Activated CD4-positive, alpha-beta T cell treated with anti-CD3 and anti-CD28 coated beads for 24 hours (primary cell): Measurements from ENCODE around the gene DSN1.
A peak's percentile ranks its signal among the peaks of the same experiment; 100 is the strongest.

Source experiments
- DNase-seq, 2 donors: peaks; one replicate each; pipeline ENCODE4 v3.0.0-alpha.2; 2020; ENCODE audit warnings: low read depth in 2 of 2

DSN1 gene

DNA sequence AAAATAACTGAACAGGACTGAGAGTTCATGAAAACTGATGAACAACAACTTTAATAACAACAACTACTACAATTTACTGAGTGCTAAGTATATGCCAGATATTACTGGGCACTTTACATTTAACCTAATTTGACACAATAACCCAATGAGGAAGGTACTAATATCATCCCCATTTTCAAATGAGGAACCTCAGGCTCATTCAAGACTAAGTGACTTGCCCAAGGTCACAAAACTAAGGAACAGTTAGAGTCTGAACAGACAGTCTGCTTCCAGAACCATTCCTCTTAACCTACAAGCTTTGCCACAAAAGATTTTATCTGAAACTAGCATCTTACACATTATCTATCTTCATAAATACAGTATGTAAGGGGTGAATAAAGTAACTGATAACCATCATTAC lies 17.1 kb downstream of the DSN1 start:
- DNase-seq: no peak

DNA sequence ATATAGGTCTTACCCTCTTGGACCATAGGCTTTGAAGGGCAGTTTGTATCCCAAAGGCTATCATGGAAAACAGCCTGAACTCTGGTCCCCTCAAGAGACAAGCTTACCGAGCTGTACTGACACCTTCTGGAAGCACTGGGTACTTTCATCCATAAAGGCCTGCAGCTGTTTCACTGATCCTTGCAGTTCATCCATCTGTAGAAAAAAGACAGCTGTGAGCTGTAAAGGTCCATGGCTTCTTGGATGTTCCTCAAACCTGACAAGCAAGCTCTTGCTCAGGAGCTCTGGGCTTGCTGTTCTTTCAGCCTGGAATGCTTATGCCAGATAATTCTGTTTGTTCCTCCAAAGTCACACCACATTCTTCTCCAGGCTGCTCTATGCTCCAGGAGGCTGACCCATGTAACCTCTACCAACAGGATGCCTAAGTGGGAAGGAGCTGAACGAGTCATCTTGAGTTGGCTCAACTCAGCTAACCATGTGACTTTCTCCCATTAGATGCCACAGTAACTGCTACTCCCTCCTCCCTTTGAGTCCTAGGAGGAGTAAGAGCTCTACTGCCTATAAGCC lies 18.8 kb downstream of the DSN1 start:
- peak in 1 of 2 donors; percentile 35 for DNase-seq

DNA sequence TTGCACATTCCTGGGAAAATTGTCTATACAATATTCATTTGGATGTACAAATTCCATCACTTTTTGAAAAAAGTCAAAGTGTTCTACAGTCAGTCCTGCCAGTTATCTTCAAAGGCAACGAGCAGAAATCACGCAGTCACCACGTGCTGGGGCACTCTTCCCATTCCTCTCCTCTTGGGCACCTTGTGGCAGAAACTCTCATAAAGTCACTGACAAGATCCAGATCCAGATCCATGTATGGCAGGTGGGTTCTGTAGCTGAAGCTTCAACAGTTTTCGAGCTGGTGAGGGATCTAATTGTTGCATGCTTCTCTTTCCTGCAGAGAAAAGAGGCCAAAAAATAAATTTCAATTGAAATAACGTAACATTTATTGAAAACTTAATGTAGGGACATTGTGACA lies 21.0 kb downstream of the DSN1 start:
- DNase-seq: no peak

DNA sequence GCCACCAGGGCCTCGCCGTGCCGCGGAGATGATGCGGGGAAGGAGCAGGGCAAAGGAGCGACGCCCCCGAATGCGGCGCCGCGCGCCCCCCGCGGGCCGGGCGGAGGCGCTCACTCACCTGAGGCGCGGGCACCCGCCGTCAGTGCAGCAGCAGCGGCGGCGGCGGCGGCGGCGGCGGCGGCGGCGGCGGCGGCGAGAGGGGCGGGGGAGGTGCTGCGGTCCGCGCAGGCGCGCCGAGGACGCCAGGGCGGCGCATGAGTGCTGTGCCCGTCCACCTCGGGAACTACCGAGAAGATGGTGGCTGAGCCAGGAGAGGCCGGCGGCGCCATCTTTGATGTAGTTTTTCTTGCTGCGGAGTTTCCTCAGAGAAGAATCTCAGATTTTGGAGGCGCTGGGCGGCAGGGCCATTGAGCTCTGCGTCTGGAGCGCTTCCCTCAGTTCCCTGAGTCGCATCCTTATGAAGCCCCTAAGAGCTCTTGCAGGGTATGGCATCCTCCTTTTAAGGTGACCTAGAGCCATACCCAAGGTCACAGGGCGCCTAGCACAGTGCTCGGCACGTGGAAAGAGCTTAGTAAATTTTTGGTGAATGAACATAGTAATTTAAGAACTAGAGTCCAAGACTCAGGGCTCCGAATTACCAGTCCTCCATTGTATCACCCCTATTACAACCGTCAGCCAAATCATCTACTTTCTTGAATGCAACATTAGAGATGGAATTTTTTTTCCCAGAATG lies 27.5 kb downstream of the DSN1 start, which contains the start of gene NDRG3:
TSS of gene NDRG3 (minus strand) at position 164 of the 733 bp plus-strand sequence. CDS start 24,355 bp downstream, outside the sequence.
- DNase-seq: peak; percentile 84 to 85

DNA sequence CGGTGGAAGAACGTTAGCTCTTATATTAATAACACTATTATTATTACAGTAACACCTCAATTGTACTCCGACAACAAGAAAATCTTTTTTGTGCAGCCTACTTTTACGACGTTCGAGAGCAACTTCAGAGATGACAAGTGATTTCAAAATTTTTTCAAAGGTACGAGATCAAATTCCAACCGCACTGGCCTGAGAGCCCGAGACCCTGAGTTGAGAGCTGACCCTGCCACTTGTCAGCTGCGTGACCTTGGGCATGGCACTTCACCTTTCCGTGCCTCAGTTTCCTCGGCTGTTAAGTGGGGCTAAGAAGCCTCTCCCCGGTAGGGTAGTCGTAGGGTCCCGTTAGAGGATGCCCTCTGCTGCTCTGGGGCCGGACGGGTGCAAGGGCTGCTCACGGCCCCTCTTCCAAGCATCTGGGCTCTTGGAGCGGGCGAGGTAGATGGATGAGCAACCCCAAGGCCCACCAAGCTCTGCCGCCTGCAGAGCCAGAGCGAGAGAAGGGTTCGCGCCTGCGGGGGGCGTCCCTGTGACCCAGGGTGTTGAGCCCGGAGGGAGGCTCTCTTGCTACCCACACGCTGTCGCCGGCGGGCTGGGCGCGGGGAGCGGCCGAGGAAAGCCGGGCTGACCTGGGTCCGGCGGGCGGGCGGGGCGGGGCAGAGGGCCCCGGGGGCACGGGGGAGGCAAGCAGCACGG lies 28.2 kb downstream of the DSN1 start:
- DNase-seq: peak in 1 of 2 donors; percentile 22

DNA sequence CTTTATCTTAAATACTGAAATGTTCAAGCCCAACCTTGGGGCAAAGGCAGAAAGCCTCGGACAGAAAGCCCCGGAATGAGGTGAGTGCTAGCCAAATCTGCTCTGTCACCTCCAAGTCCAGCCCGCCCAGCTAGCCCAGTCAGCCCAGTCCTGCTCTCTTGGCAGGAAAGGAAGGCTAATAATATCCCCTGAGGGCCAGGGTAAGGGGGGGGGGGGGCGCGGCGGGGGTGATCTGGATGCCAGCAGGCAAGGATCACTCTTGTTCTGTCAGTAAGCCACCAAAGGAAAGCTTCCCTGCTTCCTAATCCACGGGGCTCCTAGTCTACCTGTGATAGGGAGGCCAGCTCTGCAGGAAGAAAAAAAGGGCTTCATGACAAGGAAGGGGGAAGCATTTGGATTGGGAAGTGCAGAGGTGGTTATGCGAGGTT lies 28.8 kb downstream of the DSN1 start:
- no peak for DNase-seq

DNA sequence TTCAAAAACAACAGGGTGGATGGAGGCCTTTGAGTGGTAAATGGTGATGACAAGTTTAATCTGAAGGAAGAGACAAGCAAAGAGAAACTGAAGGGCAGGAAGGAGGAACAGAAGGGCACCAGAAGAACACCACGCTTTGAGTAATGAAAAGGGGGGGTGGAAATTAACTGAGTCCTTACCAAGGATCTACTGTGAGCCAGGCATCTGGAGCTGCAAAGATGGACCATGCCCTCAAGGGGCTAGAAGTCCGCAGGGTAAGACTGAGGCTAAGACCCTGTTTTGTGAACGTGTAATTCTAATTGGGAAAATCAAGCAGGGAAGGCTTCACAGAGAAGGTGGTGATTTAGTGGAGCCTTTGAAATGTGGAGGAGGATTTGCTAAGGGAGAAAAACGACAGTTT lies 29.3 kb downstream of the DSN1 start:
- no peak for DNase-seq

DNA sequence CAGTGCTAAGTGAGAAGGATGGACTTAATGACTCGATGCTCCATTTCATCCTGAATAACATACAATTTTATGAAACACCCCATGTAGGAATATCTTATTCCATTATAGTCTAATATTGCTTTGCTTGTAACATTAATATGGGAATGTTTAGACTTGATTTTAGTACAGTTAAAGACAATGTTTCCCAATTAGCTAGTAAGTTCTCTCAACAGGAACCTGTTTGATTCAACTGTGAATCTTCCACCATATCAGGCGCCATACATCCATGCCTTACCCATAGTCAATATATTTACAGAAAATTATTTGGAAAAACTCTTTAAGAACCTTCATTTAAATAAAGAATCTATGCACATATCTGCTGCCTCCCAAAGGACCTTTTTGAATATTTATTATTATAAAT lies 31.0 kb downstream of the DSN1 start:
- DNase-seq: no peak

DNA sequence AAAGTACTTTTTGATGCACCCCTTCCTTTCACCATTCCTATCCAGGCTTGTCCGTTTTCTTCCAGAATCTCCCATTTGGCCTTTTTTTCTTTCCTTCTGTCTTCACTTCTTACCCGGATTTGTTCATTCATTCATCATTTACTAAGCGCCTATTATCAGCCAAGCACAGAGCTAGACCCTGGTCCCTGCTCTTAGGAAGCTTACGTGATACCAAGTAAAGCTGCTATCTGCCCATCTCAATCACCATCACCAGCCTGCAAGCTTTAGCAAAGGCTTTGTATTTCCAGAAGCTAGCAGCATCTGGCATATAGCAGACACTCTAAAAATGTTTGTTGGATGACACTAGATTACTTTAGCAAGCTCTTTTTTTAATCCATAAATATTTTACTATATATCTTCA lies 32.5 kb downstream of the DSN1 start:
- DNase-seq: no peak

DNA sequence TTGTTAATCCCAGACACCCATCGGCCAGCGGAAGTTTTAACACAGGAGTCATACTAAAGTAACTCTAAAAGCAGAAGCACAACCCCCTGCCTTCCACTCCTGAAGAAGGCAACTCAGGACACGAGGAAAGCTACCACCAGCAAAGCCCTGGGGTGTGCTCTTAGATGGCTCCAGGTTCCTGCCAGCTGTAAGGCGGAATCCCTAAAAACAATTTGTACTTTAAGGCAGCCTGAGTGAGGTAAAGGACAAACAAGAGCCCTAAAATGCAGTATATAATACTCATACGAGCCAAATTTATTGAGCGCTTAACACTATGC lies 36.4 kb downstream of the DSN1 start:
- no peak for DNase-seq

DNA sequence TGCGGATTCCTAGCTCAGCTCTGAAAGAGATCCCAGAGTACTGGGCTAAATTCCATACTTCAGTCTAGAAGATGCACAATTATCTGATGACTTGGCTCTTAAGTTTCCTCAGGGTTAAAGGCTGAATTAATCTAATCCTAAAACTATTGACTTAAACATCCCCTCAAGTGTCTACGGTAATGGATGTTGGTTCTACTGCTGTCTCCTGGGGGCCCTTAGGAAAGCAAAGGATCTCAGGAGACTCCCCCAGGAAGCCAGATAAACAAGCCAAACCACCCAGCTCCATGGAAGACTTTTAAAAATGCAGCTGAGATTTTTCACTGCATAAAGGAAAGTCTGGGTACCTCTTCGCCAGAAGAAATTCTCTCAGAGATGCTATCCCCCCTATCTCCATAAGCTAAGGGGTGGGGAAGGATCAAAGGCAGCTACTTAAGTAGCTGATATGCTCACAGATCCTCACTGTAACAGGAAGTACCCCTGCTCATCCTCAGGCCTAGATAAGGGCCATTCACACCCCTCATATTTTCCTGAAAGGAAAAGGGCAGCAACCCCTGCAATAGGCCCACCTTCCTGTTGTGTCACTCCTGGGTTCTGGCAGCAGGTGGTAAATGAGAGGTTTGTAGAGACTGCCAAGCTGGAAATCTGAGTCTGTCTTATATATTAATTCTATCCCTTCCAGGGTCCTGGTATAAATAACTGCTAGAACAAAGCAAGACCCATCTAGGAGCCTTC lies 36.9 kb downstream of the DSN1 start:
- no peak for DNase-seq

DNA sequence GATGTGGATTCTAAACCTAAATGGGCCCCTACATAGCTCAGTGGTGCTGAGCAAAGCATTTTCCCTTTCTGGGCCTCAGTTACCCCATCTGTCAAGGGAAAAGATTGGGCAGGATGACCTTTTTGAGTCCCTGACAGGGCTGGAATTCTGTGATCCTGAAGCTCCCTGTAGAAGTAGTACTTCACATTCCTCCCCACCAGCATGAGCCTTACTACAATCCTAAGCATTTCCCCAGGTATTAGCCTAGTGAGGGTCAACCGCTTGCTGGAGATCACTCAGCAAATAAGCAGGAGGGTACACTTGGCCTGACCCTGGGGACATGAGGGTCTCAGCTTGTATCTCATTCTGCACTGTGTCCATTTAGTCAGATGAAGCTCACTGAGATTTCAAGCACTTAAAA lies 41.1 kb downstream of the DSN1 start:
- no peak for DNase-seq

DNA sequence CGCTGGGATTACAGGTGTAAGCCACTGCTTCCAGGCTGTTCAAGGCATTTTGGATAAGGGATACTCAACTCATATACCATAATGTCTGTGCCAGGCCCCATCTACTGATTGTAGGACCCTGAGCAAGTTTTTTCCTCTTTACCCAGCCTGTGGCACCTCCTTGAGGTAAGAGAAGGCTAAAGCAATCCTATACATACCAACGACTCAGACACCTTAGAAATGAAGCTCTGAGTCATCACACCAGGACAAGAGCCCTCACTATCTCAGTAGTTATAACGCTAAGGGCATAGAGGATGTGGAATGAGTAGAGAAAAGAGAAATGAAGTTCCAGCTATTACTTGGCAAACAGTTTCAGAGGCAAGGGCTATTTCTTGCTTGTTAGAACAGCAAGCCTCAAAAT lies 44.6 kb downstream of the DSN1 start:
- DNase-seq: no peak

DNA sequence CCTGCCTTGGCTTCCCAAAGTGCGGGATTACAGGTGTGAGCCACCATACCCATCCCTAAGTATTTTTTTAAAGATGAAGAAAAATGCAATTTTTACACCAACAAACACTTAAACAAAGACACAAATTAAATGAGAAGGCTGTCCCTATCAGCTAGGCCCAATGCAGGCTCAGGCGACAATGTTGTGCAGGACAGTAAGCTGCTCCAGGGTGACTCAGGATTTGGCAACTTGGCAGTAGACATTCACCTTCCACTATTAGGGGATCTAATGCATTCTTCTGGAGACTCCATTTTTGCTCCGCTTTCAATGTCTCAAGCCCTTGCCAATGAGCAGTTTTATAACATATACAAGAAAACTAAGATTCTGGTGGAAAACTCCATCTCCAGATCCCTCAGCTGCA lies 47.4 kb downstream of the DSN1 start:
- DNase-seq: no peak

DNA sequence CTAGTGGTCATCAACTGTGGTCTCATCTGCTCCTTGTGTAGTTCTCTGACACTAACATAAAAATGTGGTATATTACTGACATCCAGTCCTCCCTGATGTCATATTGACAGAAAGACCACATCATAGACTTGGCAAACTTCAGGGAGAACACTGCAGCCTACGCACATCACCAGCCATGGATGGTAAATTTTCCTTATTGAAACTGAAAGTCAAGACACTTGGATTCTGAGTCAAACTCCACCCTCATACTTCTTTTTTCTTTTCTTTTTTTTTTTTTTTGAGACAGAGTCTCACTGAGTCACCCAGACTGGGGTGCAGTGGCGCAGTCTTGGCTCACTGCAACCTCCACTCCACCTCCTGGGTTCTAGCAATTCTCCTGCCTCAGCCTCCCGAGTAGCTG lies 53.1 kb downstream of the DSN1 start:
- DNase-seq: no peak

DNA sequence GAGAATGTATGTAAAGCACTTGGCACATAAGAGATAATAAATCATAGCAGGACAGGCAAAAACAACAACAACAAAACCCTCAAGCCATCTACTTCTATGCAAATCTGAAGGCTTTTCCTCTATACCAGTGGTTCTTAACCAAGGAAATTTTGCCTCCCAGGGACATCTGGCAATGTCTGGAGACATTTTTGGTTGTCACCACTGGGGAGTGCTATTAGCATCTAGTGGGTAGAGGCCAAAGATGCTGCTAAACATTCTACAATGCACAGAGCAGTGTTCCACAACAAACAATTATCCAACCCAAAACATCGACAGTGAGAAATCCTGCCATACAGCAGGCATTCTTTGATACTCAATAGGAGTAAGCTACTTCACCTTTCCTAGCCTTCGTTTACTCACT lies 55.9 kb downstream of the DSN1 start:
- no peak for DNase-seq

DNA sequence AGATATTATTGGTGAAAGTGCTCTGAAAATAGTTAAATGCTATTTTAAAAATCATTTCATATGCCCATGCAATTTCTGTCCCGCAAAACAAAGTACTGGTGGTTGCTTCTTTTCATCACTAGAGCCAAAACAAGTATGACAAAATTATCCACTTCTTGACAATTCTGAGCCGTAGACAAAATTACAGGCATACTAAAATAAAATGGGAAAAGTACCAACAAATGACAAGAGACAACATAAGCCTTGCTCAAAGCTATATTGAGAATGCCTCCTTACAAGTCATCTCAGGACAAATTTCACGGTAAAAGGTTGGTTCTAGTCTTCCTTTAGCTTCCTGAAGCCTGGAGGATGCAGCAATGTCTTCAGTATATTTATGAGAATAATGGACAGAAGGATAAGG lies 56.5 kb downstream of the DSN1 start:
- DNase-seq: no peak

DNA sequence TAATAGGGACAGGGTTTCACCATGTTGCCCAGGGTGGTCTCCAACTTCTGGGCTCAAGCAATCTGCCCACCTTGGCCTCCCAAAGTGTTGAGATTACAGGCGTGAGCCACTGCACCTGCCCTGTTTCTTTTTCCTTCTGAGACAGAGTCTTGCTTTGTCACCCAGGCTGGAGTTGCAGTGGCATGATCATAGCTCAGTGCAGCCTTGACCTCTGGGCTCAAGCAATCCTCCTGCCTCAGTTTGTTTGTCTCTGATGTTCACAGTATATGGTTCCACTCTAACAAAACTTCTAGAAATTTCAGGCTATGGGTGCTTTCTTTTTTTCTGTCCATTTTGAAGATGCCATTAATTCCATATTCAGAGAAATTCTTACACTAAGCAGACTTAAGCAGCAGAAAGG lies 60.8 kb downstream of the DSN1 start:
- no peak for DNase-seq

DNA sequence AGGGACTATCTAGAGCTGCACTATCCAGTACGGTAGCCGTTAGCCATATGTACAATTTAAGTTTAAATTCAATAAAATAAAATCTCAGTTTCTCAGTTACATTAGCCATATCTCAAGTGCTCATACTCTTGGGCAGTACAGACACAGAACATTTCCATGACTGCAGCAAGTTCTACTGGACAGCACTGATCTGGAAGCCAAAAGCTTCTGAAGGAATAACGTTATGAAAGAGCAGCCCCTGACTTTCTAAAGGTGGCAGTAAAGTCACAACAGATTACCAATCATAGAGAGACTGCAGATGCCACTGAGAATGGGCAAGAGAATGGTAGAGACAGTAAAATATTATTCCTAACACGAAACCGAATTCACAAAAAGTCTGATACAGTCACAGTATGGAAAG lies 64.4 kb downstream of the DSN1 start:
- DNase-seq: no peak

DNA sequence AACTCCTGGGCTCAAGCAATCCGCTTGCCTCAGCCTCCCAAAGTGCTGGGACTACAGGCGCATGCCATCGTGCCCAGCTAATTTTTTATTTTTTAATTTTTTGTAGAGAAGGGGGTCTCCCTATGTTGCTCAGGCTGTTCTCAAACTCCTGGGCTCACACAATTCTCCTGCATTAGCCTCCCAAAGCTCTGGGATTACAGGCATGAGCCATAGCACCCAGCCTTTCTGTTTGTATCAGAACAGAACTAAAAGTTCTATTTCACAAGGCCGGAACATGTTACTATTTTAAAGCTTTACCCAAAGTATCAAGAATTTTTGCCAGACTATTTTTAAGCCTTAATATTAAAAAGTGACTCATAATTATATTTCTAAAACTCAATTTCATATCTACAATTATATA lies 70.0 kb downstream of the DSN1 start:
- DNase-seq: no peak
